Gastroesophageal sphincter (tissue), 3 donors: Measurements from ENCODE around the gene SEPTIN7.

Experiments used
- EP300 ChIP-seq: sonication (generic); formaldehyde crosslinking; IDR thresholded peaks from one replicate; pipeline ENCODE4 v1.6.1; 2017; ENCODE audit warnings: antibody characterized with exemption, mild to moderate bottlenecking
- POLR2A ChIP-seq, 2 donors: fragments of 450-650 bp; IDR thresholded peaks; one replicate each; pipeline ENCODE4 v1.6.1; 2017; ENCODE audit warnings: antibody characterized with exemption in 2 of 2, mild to moderate bottlenecking in 2 of 2, moderate library complexity in 1 of 2
- POLR2AphosphoS5 ChIP-seq: sonication (generic); formaldehyde crosslinking; IDR thresholded peaks from one replicate; pipeline ENCODE4 v1.6.1; 2017; ENCODE audit warnings: antibody characterized with exemption
- TF ChIP-seq, protein P1 (sequence below), 4 experiments: fragments of 200-600 bp in 2 of 4; fragments of 450-650 bp in 2 of 4; sonication (generic) in 1 of 4; IDR thresholded peaks; one replicate each; pipeline ENCODE4 v1.5.1; 2017 to 2019; ENCODE audit warnings: antibody characterized with exemption in 4 of 4, mild to moderate bottlenecking in 2 of 4, moderate library complexity in 2 of 4

DNA sequence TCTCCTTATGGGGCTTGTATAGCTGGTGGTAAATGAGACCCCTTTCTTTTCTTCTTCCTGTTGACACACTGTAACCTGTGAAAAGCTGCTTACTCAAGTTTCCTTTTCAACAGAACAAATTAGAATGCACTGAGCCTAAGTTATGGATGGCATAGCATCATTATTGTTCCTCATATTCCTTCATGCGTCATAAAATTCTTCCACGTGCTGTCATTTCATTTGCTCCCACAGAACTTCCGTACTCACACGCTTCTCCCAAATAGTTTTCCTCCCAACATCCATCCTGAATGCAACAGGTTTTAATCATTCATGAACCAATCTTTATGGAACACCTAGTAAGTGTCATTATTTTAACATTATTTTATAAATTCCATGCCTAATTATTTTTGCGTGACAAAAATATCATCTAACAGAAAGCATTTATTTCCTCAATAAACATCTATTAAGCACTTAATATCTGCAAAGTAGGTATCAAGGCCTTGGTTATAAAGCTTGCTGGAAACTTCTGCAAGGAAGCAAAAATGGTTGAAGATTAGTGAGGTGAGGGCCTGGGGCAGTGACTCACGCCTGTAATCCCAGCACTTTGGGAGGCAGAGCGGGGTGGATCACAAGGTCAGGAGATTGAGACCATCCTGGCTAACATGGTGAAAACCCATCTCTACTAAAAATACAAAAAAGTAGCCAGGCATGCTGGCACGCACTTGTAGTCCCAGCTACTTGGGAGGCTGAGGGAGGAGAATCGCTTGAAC, 18.9 kb upstream of the SEPTIN7 start:
- TF ChIP-seq EP300 (no peak), POLR2A (IDR thresholded peaks at IDR 0.05) (no peak), POLR2AphosphoS5 (no peak)
- TF ChIP-seq, protein P1, sequence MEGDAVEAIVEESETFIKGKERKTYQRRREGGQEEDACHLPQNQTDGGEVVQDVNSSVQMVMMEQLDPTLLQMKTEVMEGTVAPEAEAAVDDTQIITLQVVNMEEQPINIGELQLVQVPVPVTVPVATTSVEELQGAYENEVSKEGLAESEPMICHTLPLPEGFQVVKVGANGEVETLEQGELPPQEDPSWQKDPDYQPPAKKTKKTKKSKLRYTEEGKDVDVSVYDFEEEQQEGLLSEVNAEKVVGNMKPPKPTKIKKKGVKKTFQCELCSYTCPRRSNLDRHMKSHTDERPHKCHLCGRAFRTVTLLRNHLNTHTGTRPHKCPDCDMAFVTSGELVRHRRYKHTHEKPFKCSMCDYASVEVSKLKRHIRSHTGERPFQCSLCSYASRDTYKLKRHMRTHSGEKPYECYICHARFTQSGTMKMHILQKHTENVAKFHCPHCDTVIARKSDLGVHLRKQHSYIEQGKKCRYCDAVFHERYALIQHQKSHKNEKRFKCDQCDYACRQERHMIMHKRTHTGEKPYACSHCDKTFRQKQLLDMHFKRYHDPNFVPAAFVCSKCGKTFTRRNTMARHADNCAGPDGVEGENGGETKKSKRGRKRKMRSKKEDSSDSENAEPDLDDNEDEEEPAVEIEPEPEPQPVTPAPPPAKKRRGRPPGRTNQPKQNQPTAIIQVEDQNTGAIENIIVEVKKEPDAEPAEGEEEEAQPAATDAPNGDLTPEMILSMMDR (IDR thresholded peaks at IDR 0.05) = no peak
